Neuron (in vitro differentiated cells): ENCODE results near the gene SSR3.
"Not testable (repeated sequence)": the region's sequence is repeated elsewhere in the genome, so short reads cannot be mapped to it uniquely, and the experiment has no call there.

Source experiments
- H2AFZ ChIP-seq: one replicate; pipeline ENCODE4 v1.6.1; 2013; ENCODE audit warnings: low read depth, mild to moderate bottlenecking, inconsistent platforms, low read length, moderate library complexity
- H3K27me3 ChIP-seq: one replicate; pipeline ENCODE4 v1.6.1; 2013; ENCODE audit warnings: low read length; ENCODE audit not compliant: insufficient read depth
- H3K36me3 ChIP-seq: one replicate; pipeline ENCODE4 v1.6.1; 2013; ENCODE audit warnings: low read length; ENCODE audit not compliant: insufficient read depth
- H3K4me1 ChIP-seq: one replicate; pipeline ENCODE4 v1.6.1; 2013; ENCODE audit warnings: low read length; ENCODE audit not compliant: insufficient read depth
- H3K4me3 ChIP-seq: 2 replicates; pipeline ENCODE4 v1.5.1; 2013; ENCODE audit warnings: mild to moderate bottlenecking, low read length, moderate library complexity
- H3K9me3 ChIP-seq: one replicate; pipeline ENCODE4 v1.6.1; 2013; ENCODE audit warnings: low read length

SSR3 gene

GRCh38 chr3:156586905-156587759, 32.2 kb upstream of the SSR3 start:
- H2AFZ ChIP-seq: no peak overlapping the region
- H3K9me3 ChIP-seq: no peaks in the 10 kb centered on the region
- no peaks in the 10 kb centered on the region for H3K36me3 ChIP-seq
- H3K27me3 ChIP-seq: no peaks in the 10 kb centered on the region
- no peaks in the 10 kb centered on the region for H3K4me1 ChIP-seq
- no peak overlapping the region for H3K4me3 ChIP-seq

DNA sequence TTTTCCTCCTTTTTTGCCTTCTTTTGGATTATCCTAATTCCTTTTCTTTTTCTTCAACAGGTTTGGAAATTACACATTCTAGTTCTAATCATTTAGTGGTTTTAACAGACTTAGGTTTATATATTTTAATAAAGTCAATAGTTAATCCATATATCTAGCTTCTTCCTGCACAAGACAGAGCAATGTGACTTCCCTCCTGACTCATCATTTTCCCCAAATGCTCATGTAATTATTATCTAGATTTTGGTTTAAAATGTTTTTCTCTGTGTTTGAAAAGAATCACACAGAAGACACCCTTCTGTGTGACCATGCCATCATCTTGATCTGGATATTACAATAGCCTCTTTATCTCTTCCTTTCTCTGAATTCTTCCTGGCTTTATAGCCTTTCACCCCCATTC, 28.6 kb upstream of the SSR3 start:
- no peaks in the 10 kb centered on the region for H3K4me1 ChIP-seq
- H3K27me3 ChIP-seq: no peaks in the 10 kb centered on the region
- H3K36me3 ChIP-seq: no peaks in the 10 kb centered on the region
- H2AFZ ChIP-seq: no peak overlapping the region
- H3K4me3 ChIP-seq: no peak overlapping the region
- no peaks in the 10 kb centered on the region for H3K9me3 ChIP-seq

DNA sequence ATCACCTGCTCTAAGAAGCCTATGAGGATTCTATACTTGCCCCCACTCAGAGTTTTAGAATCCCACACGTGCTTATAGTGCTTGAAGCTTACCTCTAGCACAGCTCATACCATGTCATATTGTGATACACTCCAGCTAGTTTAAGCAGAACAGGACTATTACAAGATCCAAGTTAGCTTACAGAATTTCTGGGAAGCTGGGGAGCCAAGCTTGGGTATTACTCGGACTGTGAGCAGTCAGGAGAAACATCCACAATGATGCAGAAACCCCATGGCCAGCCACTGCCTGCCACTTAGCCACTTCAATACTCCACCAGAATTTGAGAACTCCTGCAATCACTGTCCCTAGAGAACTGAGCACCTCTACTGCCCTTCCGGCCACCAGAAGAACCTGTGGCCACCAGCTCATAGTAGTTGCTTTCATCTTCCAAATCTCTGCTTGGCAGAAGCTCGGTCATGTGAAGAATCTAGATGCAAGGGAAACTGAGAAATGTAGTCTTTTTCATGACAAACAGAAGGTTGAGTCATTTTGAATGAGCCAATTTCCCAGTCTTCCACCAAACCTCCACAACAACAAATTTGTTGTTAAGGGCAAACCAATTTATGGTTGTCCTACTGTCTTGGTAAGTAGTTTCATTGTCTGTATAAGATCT, 27.7 kb upstream of the SSR3 start:
- Histone ChIP-seq H3K4me3 (no peak overlapping the region), H3K36me3 (no peaks in the 10 kb centered on the region), H3K4me1 (no peaks in the 10 kb centered on the region), H3K27me3 (no peaks in the 10 kb centered on the region), H3K9me3 (no peaks in the 10 kb centered on the region), H2AFZ (no peak overlapping the region)

DNA sequence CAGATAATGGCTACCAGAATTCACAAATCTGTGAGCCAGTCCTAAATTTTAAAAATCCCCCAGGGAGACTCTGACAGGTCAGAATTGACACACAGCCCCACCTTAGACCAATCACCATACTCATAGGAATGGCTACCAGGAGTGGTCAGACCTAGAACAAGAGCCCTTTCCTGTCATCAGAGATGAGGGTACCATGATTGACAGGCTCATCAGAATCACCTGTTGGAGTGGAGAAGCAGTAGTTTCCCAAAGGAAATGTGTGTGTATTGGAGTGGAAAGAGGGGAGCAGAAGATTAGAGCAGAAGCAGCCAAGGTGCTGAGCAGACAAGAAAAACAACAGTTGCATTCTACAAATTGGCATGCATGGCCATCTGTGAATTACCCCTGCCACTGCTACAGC, 27.0 kb upstream of the SSR3 start:
- Histone ChIP-seq H3K9me3 (no peaks in the 10 kb centered on the region), H2AFZ (no peak overlapping the region), H3K4me3 (no peak overlapping the region), H3K27me3 (no peaks in the 10 kb centered on the region), H3K36me3 (no peaks in the 10 kb centered on the region), H3K4me1 (no peaks in the 10 kb centered on the region)

GRCh38 chr3:156581033-156581432, 26.1 kb upstream of the SSR3 start:
- Histone ChIP-seq H3K9me3 (no peaks in the 10 kb centered on the region), H3K36me3 (no peaks in the 10 kb centered on the region), H3K4me3 (no peak overlapping the region), H3K4me1 (no peaks in the 10 kb centered on the region), H2AFZ (no peak overlapping the region), H3K27me3 (no peaks in the 10 kb centered on the region)

DNA sequence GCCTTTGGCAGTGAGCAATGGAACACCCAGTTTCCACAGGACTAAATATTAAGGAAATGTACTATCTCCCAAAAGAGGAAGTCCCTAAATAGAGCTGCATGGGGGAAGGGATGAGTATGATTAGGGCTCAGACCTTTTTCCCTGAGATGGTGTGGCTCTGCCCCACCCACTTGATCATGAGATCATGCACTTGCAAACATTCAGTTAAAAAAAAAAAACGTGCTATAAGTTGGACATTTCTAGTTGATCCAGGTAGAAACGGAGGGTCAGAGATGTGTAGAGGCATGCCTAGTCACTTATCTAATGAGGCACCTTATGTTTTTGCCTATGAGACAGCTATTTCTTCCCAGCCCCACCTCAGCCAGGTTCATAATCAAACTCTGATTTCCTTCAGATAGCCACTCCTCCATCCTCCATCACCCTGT, 24.5 kb upstream of the SSR3 start:
- Histone ChIP-seq H2AFZ (no peak overlapping the region), H3K9me3 (no peaks in the 10 kb centered on the region), H3K27me3 (no peaks in the 10 kb centered on the region), H3K36me3 (no peaks in the 10 kb centered on the region), H3K4me1 (no peaks in the 10 kb centered on the region), H3K4me3 (no peak overlapping the region)

DNA sequence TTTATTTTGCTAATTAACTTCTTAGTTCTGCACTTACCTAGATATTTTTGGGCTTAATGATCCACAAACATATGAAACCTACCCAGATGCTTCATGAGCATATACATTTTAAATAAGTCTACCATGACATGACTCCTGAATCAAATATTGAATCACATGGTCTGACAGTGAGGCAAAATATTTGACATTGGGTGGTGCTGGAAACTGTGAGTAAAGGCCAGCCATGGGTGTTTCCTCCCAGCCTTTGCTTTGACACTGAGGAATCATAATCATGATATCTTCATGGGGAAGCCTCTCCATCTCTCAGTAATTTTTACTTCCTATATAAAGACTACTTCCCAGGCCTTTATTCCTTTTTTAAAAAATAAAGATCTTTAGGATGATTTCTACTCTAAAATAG, 22.8 kb upstream of the SSR3 start:
- H3K27me3 ChIP-seq: peaks cover 2% of the 10 kb centered on the region
- H3K36me3 ChIP-seq: no peaks in the 10 kb centered on the region
- no peak overlapping the region for H3K4me3 ChIP-seq
- H2AFZ ChIP-seq: no peak overlapping the region
- no peaks in the 10 kb centered on the region for H3K4me1 ChIP-seq
- no peaks in the 10 kb centered on the region for H3K9me3 ChIP-seq

GRCh38 chr3:156576651-156577348, 21.9 kb upstream of the SSR3 start:
- Histone ChIP-seq H2AFZ (no peak overlapping the region), H3K4me3 (no peak overlapping the region), H3K4me1 (no peaks in the 10 kb centered on the region), H3K9me3 (no peaks in the 10 kb centered on the region), H3K36me3 (no peaks in the 10 kb centered on the region), H3K27me3 (peaks cover 2% of the 10 kb centered on the region)

DNA sequence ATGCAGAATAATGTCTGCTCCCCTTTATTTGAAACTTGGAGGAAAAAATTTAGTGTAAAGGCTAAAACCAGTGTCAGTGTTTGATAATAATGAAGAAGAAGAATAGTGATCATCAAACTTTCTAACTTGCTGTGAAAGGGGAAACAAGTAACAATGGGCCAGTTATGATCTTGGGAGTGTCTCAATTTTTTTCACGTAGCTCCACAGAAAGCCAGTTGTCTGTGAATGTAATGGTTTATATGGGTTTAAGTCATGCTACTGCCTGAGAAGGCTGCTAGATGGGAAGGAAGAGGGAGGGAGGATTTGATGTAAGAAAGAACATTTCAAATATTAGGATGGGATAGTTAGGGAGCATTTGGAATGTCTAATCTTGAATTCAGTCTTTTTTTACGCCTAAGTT, 21.1 kb upstream of the SSR3 start:
- no peak overlapping the region for H2AFZ ChIP-seq
- H3K4me1 ChIP-seq: no peaks in the 10 kb centered on the region
- no peaks in the 10 kb centered on the region for H3K9me3 ChIP-seq
- H3K36me3 ChIP-seq: no peaks in the 10 kb centered on the region
- peaks cover 2% of the 10 kb centered on the region for H3K27me3 ChIP-seq
- no peak overlapping the region for H3K4me3 ChIP-seq

DNA sequence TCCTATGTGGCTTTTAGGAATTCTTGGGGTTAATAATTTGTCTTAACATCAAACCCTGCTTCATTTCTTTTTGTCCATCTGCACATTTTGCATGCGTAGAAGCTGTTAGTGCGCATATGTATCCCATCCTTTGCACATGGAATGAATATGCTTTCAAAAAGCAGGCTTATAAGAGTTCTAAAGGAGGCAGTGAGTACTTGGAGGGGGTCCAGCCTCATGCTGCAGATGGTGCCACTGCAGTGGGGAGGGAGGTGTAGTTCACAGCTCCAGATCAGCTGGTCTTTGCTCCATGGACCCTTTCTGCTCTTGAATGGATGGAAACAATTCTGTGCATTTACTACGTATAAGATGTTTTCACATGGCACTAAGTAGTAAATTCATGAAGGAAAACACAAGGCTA, 20.7 kb upstream of the SSR3 start:
- H3K36me3 ChIP-seq: no peaks in the 10 kb centered on the region
- no peaks in the 10 kb centered on the region for H3K4me1 ChIP-seq
- no peaks in the 10 kb centered on the region for H3K9me3 ChIP-seq
- peaks cover 2% of the 10 kb centered on the region for H3K27me3 ChIP-seq
- H3K4me3 ChIP-seq: no peak overlapping the region
- no peak overlapping the region for H2AFZ ChIP-seq

DNA sequence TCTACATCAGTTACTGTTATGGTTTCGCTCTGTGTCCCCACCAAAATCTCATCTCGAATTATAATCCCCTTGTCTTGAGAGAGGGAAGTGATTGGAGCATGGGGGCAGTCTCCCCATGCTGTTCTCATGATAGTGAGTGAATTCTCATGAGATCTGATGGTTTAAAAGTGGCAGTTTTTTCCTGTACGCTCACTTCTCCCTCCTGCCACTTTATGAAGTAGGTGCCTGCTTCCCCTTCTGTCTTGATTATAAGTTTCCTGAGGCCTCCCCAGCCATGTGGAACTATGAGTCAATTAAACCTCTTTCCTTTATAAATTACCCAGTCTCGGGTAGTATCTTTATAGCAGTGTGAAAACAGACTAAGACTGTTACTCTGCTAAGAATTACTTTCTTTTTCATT, 15.0 kb upstream of the SSR3 start:
- not testable (repeated sequence) for H3K36me3 ChIP-seq, H3K27me3 ChIP-seq, H3K9me3 ChIP-seq, H3K4me3 ChIP-seq, H2AFZ ChIP-seq, H3K4me1 ChIP-seq

- H2AFZ ChIP-seq, H3K4me3 ChIP-seq, H3K36me3 ChIP-seq, H3K4me1 ChIP-seq, H3K9me3 ChIP-seq, H3K27me3 ChIP-seq: not testable (repeated sequence)
These were observed 14.1 kb upstream of the SSR3 start for GRCh38 chr3:156569016-156569415.

GRCh38 chr3:156563900-156564682, 9.2 kb upstream of the SSR3 start:
- peaks cover 3% of the 10 kb centered on the region for H3K27me3 ChIP-seq
- H3K4me1 ChIP-seq: no peaks in the 10 kb centered on the region
- H3K36me3 ChIP-seq: no peaks in the 10 kb centered on the region
- H3K4me3 ChIP-seq: no peak overlapping the region
- no peaks in the 10 kb centered on the region for H3K9me3 ChIP-seq
- H2AFZ ChIP-seq: no peak overlapping the region
